HepG2 (cell line): Measurements from ENCODE around the gene MX2.

Experiments
- CTCF ChIP-seq: sonication (generic); formaldehyde crosslinking; IDR thresholded peaks from 2 replicates; pipeline ENCODE4 v1.5.0; 2020; ENCODE audit warnings: mild to moderate bottlenecking, missing genetic modification reagents, moderate library complexity
- EZH2 ChIP-seq: conservative IDR thresholded peaks from 2 replicates; pipeline ENCODE4 v1.6.1; 2012; ENCODE audit warnings: mild to moderate bottlenecking, low read depth, low read length, moderate library complexity
- HIVEP1 ChIP-seq: sonication (generic); formaldehyde crosslinking; IDR thresholded peaks from 2 replicates; pipeline ENCODE4 v1.4.0; 2020; ENCODE audit warnings: mild to moderate bottlenecking, missing genetic modification reagents
- MTA3 ChIP-seq: sonication (generic); formaldehyde crosslinking; IDR thresholded peaks from 2 replicates; pipeline ENCODE4 v1.4.0; 2020; ENCODE audit warnings: missing genetic modification reagents
- MXI1 ChIP-seq: IDR thresholded peaks from 3 replicates; pipeline ENCODE4 v1.6.1; 2012; ENCODE audit warnings: low read depth, low read length, inconsistent platforms, borderline replicate concordance
- POLR2A ChIP-seq, 2 experiments: IDR thresholded peaks; 2 replicates each; pipeline ENCODE4 v1.6.1; 2011; ENCODE audit warnings: low read depth in 2 of 2, low read length in 2 of 2, mild to moderate bottlenecking in 1 of 2, moderate library complexity in 1 of 2; ENCODE audit not compliant: insufficient read depth in 1 of 2
- RBAK ChIP-seq: sonication (generic); formaldehyde crosslinking; IDR thresholded peaks from 2 replicates; pipeline ENCODE4 v1.5.1; 2020; ENCODE audit warnings: mild to moderate bottlenecking, missing genetic modification reagents
- TCF7L2 ChIP-seq: IDR thresholded peaks from 2 replicates; pipeline ENCODE4 v1.6.1; 2011; ENCODE audit warnings: mild to moderate bottlenecking, low read depth, low read length, moderate library complexity
- ZNF792 ChIP-seq: IDR thresholded peaks from 2 replicates; pipeline ENCODE4 v1.6.1; 2016
- TF ChIP-seq, protein P1 (sequence below): sonication (generic); formaldehyde crosslinking; IDR thresholded peaks from 2 replicates; pipeline ENCODE4 v1.5.0; 2020; ENCODE audit warnings: mild to moderate bottlenecking, missing genetic modification reagents
- TF ChIP-seq, protein P2 (sequence below): sonication (generic); formaldehyde crosslinking; IDR thresholded peaks from 2 replicates; pipeline ENCODE4 v1.5.0; 2020; ENCODE audit warnings: missing genetic modification reagents, mild to moderate bottlenecking, borderline replicate concordance
- TF ChIP-seq, protein P3 (sequence below): sonication (generic); formaldehyde crosslinking; IDR thresholded peaks from 2 replicates; pipeline ENCODE4 v1.5.1; 2020; ENCODE audit warnings: missing genetic modification reagents, mild to moderate bottlenecking, borderline replicate concordance
- TF ChIP-seq, protein P4 (sequence below): sonication (generic); formaldehyde crosslinking; IDR thresholded peaks from 2 replicates; pipeline ENCODE4 v1.5.1; 2020; ENCODE audit warnings: mild to moderate bottlenecking, missing genetic modification reagents, moderate library complexity

DNA sequence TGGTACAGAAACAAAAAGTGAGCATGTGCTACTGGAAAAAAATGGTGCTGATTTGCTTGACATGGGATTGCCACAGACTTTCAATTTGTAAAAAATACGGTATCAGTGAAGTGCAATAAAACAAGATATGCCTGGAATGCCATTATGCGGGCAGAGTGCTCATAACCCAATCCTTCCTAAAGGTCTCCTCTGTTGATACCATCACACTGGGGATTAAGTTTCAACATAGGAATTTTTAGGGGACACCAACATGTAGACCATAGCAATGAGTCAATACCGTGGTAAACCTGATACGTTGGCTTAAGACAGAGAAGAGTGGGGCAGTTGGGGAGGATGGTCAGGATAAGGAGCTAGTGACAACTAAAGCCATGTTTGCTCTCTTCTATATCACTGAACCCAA, 84.8 kb downstream of the MX2 start:
- no peak for TF ChIP-seq EZH2
- TF ChIP-seq POLR2A (IDR thresholded peaks at IDR 0.05; ENCODE audit: insufficient read depth in 1 of 2, low read depth in 2 of 2, low read length in 2 of 2): no peak
- no peak for TF ChIP-seq HIVEP1 (CRISPR knock-in tag)
- TF ChIP-seq, protein P1, sequence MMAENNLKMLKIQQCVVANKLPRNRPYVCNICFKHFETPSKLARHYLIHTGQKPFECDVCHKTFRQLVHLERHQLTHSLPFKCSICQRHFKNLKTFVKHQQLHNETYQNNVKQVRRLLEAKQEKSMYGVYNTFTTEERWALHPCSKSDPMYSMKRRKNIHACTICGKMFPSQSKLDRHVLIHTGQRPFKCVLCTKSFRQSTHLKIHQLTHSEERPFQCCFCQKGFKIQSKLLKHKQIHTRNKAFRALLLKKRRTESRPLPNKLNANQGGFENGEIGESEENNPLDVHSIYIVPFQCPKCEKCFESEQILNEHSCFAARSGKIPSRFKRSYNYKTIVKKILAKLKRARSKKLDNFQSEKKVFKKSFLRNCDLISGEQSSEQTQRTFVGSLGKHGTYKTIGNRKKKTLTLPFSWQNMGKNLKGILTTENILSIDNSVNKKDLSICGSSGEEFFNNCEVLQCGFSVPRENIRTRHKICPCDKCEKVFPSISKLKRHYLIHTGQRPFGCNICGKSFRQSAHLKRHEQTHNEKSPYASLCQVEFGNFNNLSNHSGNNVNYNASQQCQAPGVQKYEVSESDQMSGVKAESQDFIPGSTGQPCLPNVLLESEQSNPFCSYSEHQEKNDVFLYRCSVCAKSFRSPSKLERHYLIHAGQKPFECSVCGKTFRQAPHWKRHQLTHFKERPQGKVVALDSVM (CRISPR knock-in tag): no peak
- no peak for TF ChIP-seq CTCF (CRISPR knock-in tag)
- no peak for TF ChIP-seq ZNF792
- no peak for TF ChIP-seq RBAK (CRISPR knock-in tag)
- no peak for TF ChIP-seq MXI1
- TF ChIP-seq, protein P2, sequence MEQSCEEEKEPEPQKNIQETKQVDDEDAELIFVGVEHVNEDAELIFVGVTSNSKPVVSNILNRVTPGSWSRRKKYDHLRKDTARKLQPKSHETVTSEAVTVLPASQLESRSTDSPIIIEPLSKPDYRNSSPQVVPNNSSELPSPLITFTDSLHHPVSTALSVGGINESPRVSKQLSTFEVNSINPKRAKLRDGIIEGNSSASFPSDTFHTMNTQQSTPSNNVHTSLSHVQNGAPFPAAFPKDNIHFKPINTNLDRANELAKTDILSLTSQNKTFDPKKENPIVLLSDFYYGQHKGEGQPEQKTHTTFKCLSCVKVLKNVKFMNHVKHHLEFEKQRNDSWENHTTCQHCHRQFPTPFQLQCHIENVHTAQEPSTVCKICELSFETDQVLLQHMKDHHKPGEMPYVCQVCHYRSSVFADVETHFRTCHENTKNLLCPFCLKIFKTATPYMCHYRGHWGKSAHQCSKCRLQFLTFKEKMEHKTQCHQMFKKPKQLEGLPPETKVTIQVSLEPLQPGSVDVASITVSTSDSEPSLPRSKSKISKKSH: no peak
- TF ChIP-seq MTA3 (CRISPR knock-in tag): no peak
- no peak for TF ChIP-seq TCF7L2
- TF ChIP-seq, protein P3, sequence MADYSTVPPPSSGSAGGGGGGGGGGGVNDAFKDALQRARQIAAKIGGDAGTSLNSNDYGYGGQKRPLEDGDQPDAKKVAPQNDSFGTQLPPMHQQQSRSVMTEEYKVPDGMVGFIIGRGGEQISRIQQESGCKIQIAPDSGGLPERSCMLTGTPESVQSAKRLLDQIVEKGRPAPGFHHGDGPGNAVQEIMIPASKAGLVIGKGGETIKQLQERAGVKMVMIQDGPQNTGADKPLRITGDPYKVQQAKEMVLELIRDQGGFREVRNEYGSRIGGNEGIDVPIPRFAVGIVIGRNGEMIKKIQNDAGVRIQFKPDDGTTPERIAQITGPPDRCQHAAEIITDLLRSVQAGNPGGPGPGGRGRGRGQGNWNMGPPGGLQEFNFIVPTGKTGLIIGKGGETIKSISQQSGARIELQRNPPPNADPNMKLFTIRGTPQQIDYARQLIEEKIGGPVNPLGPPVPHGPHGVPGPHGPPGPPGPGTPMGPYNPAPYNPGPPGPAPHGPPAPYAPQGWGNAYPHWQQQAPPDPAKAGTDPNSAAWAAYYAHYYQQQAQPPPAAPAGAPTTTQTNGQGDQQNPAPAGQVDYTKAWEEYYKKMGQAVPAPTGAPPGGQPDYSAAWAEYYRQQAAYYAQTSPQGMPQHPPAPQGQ (CRISPR knock-in tag): no peak
- TF ChIP-seq, protein P4, sequence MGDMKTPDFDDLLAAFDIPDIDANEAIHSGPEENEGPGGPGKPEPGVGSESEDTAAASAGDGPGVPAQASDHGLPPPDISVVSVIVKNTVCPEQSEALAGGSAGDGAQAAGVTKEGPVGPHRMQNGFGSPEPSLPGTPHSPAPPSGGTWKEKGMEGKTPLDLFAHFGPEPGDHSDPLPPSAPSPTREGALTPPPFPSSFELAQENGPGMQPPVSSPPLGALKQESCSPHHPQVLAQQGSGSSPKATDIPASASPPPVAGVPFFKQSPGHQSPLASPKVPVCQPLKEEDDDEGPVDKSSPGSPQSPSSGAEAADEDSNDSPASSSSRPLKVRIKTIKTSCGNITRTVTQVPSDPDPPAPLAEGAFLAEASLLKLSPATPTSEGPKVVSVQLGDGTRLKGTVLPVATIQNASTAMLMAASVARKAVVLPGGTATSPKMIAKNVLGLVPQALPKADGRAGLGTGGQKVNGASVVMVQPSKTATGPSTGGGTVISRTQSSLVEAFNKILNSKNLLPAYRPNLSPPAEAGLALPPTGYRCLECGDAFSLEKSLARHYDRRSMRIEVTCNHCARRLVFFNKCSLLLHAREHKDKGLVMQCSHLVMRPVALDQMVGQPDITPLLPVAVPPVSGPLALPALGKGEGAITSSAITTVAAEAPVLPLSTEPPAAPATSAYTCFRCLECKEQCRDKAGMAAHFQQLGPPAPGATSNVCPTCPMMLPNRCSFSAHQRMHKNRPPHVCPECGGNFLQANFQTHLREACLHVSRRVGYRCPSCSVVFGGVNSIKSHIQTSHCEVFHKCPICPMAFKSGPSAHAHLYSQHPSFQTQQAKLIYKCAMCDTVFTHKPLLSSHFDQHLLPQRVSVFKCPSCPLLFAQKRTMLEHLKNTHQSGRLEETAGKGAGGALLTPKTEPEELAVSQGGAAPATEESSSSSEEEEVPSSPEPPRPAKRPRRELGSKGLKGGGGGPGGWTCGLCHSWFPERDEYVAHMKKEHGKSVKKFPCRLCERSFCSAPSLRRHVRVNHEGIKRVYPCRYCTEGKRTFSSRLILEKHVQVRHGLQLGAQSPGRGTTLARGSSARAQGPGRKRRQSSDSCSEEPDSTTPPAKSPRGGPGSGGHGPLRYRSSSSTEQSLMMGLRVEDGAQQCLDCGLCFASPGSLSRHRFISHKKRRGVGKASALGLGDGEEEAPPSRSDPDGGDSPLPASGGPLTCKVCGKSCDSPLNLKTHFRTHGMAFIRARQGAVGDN (CRISPR knock-in tag): no peak
